Activated T-cell treated with anti-CD3 and anti-CD28 coated beads, Interleukin-2, amount 50 U/mL, for 4 hours (primary cell): ENCODE data around the gene LRRC10B. TPM values are rescaled to one million over a fixed set of nuclear protein-coding genes. Genes with fewer than 3 reads are reported as not detected.

ENCODE experiments used
- ATAC-seq, 2 donors: fragments of 200-7000 bp; cut with Tn5 transposase; one replicate each; pipeline ENCODE4 v1.10.0; 2021
- DNase-seq: peaks from one replicate; pipeline ENCODE4 v3.0.0-alpha.2; 2020
- H3K27me3 Mint-ChIP-seq: one replicate; pipeline ENCODE4 v1.8.0; 2021; ENCODE audit warnings: low read depth, mixed read lengths
- H3K36me3 Mint-ChIP-seq: one replicate; pipeline ENCODE4 v1.8.0; 2022; ENCODE audit warnings: mixed read lengths; ENCODE audit not compliant: insufficient read depth
- H3K4me1 Mint-ChIP-seq: one replicate; pipeline ENCODE4 v1.8.0; 2021; ENCODE audit warnings: low read depth, mixed read lengths
- H3K4me3 Mint-ChIP-seq: one replicate; pipeline ENCODE4 v1.8.0; 2021; ENCODE audit warnings: mild to moderate bottlenecking, moderate library complexity, mixed read lengths
- H3K9me3 Mint-ChIP-seq: one replicate; pipeline ENCODE4 v1.8.0; 2021; ENCODE audit warnings: mixed read lengths
- total RNA-seq, 3 donors: library from RNA; stranded (reverse); gene quantifications; one replicate each; pipeline ENCODE4 v1.2.1, GENCODE V29; 2021

The LRRC10B gene
- total RNA-seq, 3 donors from 2014 or later: not detected

DNA sequence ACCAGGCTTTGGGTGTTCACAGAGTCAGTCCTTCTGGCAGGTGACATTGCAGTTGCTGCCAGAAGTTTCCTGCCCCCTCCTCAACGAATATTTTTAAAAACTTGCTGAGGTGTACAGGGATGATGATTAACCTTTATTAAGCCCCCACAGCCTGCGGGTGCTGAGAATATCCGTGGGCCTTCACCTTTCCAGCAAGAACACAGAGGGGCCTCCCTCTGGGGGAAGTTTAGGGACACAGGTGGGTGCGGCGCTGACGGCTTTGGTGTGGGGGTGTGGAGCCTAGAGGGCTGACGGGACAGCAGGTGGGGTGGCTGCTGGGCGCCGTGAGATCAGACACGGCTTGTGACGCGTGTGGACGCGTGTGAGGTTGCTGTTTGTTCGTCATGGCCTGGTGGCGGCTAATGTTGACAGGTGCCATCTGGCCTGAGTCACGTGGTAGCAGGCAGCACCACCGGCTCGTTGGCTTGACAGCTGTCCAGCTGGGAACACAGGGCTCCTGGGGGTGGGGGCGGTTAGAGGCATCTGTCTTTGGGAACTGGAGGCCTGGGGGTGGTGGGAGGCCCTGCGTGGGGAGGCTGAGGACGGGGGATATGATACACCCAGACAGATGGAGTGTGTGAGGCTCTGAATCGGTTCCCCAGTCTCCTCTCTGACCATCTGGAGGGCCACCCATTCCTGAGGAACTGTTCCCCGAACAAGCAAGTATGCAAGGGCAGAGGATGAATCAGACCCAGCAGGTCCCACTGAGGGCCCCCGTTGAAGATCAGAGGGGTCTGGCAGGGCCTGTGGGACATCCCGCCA is 12.5 kb upstream of the LRRC10B start:
- Mint-ChIP-seq H3K9me3 (no peaks in the 10 kb centered on the region), H3K4me1 (no peaks in the 10 kb centered on the region), H3K4me3 (no peak overlapping the region), H3K27me3 (peaks cover 2% of the 10 kb centered on the region), H3K36me3 (no peaks in the 10 kb centered on the region)
- DNase-seq: no peak
- ATAC-seq: no peak

DNA sequence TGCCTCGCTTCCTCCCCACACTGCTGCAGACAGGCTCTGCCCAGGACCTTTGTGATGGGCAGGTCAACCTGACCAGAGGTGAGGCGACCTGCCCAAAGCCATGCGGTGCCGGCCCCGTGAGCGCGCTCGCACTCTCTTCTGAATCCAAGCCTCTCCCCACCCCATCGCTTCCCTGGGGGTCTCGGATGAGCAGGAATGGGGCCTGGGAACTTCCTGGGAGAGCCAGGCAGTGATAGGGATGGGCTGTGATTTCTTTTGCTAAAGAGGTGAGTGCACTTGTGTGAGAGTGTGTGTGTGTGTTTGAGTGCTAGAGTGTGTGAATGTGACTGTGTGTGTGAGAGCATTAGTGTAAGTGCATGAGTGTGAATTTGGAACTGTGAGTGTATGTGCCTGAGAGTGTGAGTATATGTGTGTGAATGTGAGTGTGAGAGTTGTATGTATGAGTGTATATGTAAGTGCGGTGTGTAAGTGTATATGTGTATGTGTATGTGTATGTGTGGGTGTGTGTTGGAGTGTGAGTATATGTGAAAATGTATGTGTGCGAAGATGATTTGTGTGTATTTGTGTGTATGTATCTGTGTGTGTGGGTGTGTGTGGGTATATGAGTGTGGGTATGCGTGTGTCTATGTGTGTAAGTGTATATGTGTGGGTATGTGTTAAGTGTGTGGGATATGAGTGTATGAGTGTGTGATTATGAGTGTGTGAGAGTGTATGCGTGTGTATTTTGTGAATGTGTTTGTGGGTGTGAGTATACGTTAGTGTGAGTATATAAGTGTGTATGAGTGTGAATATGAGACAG is 11.7 kb upstream of the LRRC10B start:
- no peak overlapping the region for H3K4me3 Mint-ChIP-seq
- no peaks in the 10 kb centered on the region for H3K9me3 Mint-ChIP-seq
- ATAC-seq: no peak
- H3K36me3 Mint-ChIP-seq: no peaks in the 10 kb centered on the region
- H3K4me1 Mint-ChIP-seq: no peaks in the 10 kb centered on the region
- DNase-seq: no peak
- peaks cover 2% of the 10 kb centered on the region for H3K27me3 Mint-ChIP-seq

DNA sequence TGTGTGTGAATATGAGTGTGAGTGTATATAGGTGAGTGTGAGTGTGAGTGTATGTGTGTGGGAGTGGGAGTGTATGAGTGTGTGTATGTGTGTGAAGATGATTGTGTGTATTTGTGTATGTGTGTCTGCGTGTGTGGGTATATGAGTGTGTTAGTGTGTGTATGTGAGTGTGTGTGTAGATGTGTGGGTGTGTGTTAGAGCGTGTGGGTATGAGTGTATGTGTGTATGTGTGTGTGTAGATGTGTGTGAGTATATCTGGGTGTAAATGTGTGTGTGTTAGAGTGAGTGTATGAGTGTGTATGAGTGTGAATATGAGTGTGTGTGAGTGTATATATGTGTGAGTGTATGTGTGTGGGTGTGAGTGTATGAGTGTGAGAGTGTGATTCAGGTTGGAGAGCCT is 11.1 kb upstream of the LRRC10B start:
- no peaks in the 10 kb centered on the region for H3K9me3 Mint-ChIP-seq
- H3K4me3 Mint-ChIP-seq: no peak overlapping the region
- H3K27me3 Mint-ChIP-seq: no peaks in the 10 kb centered on the region
- H3K4me1 Mint-ChIP-seq: no peaks in the 10 kb centered on the region
- DNase-seq (no peak), ATAC-seq (no peak)
- H3K36me3 Mint-ChIP-seq: no peaks in the 10 kb centered on the region

- DNase-seq (no peak), ATAC-seq (no peak)
- Mint-ChIP-seq H3K9me3 (no peaks in the 10 kb centered on the region), H3K4me3 (no peak overlapping the region), H3K36me3 (no peaks in the 10 kb centered on the region), H3K4me1 (no peaks in the 10 kb centered on the region), H3K27me3 (no peaks in the 10 kb centered on the region)
These were observed 10.7 kb upstream of the LRRC10B start for GRCh38 chr11:61497876-61498275.

- no peaks in the 10 kb centered on the region for H3K27me3 Mint-ChIP-seq
- ATAC-seq (no peak), DNase-seq (no peak)
- no peaks in the 10 kb centered on the region for H3K36me3 Mint-ChIP-seq
- H3K4me3 Mint-ChIP-seq: no peak overlapping the region
- no peaks in the 10 kb centered on the region for H3K9me3 Mint-ChIP-seq
- no peaks in the 10 kb centered on the region for H3K4me1 Mint-ChIP-seq
These were observed 9.7 kb upstream of the LRRC10B start for GRCh38 chr11:61498767-61499341.

DNA sequence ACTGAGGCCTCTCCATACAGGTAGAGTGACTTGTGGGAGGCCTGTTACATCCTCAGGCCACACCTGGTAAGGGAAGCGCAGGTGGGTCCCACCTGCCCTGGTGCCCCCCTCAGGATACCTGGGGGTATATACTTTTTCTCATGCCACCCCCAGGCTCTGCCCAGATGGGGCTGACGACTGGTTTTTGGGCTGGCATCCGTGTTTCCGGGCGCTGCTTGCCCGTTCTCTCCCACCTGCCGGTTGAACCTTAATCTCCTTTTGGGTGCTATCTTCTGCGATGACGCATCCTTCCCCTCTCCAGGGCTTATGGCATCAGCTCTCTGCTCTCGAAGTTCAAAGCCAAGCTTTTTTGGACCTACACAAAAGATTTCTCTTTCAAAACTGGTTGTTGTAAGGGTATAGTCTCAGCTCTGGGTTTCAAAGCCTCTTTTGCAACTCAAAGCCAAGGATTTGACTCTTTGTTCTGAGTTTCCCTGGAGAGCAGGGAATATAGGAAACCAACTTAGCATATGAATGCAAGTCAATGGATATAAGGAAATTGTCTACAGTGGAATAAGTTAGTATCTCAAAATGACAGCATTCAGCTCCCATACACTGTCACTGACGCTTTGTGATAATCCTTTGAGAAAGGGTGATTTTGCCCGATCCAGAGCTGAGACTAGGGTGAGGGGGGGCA is 8.6 kb upstream of the LRRC10B start:
- DNase-seq (no peak), ATAC-seq (no peak)
- H3K4me3 Mint-ChIP-seq: no peak overlapping the region
- no peaks in the 10 kb centered on the region for H3K36me3 Mint-ChIP-seq
- H3K4me1 Mint-ChIP-seq: no peaks in the 10 kb centered on the region
- H3K9me3 Mint-ChIP-seq: no peaks in the 10 kb centered on the region
- peaks cover under 1% of the 10 kb centered on the region for H3K27me3 Mint-ChIP-seq

DNA sequence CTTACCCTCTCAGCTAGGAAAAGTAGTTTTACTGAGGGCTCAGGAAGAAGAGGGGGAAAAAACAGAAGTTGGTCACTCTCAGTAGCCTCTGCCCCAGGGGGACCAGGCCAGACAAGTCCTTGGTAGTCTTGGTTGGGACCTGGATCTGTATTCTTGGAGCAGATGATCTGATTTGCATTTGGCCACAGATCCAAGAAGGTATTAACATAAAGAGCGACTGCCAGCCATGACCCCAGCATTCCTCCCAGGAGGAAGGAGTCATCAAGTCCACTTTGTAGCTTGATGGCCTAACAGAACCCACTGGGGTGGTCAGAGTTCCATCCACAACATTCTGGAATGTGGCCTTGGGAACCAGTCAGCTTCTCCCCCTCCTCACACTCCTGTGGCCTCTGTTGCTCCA is 6.0 kb upstream of the LRRC10B start:
- Mint-ChIP-seq H3K9me3 (no peaks in the 10 kb centered on the region), H3K4me3 (no peak overlapping the region), H3K36me3 (no peaks in the 10 kb centered on the region), H3K4me1 (no peaks in the 10 kb centered on the region), H3K27me3 (peaks cover 17% of the 10 kb centered on the region)
- DNase-seq (no peak), ATAC-seq (no peak)

GRCh38 chr11:61503135-61503770 is 5.3 kb upstream of the LRRC10B start:
- no peak for ATAC-seq
- peaks cover 5% of the 10 kb centered on the region for H3K4me1 Mint-ChIP-seq

DNA sequence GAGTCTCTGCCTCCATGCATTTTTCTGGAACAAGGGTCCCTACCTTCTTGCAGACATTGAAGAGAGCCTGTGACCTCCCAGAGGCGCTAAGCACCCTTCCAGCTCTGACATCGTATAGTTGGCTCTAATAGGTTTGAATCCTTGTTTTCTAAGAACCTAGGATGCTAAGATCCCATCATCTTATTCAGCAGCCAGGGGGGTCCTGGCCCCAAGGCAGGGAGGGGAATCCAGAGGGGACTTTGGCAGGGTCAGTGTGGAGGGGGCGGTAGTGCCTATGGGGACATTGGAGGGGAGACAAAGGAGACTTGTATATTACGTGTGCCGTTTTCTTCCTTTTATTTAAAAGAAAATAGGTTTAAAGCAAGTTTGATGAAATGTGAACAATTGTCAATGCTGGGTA is 3.4 kb upstream of the LRRC10B start:
- no peaks in the 10 kb centered on the region for H3K36me3 Mint-ChIP-seq
- no peak for DNase-seq
- H3K4me3 Mint-ChIP-seq: no peak overlapping the region
- H3K9me3 Mint-ChIP-seq: no peaks in the 10 kb centered on the region
- H3K27me3 Mint-ChIP-seq: peaks cover 29% of the 10 kb centered on the region
- ATAC-seq: no peak
- H3K4me1 Mint-ChIP-seq: peaks cover 8% of the 10 kb centered on the region

More at GRCh38 chr11:61503135-61503770, 5.3 kb upstream of the LRRC10B start:
- H3K9me3 Mint-ChIP-seq: no peaks in the 10 kb centered on the region
- H3K36me3 Mint-ChIP-seq: no peaks in the 10 kb centered on the region
- peaks cover 24% of the 10 kb centered on the region for H3K27me3 Mint-ChIP-seq
- no peak overlapping the region for H3K4me3 Mint-ChIP-seq
- no peak for DNase-seq

GRCh38 chr11:61505640-61506155 is 2.9 kb upstream of the LRRC10B start:
- ATAC-seq (no peak), DNase-seq (no peak)
- Mint-ChIP-seq H3K4me3 (no peak overlapping the region), H3K36me3 (no peaks in the 10 kb centered on the region), H3K9me3 (no peaks in the 10 kb centered on the region), H3K27me3 (peaks cover 34% of the 10 kb centered on the region), H3K4me1 (peaks cover 8% of the 10 kb centered on the region)

DNA sequence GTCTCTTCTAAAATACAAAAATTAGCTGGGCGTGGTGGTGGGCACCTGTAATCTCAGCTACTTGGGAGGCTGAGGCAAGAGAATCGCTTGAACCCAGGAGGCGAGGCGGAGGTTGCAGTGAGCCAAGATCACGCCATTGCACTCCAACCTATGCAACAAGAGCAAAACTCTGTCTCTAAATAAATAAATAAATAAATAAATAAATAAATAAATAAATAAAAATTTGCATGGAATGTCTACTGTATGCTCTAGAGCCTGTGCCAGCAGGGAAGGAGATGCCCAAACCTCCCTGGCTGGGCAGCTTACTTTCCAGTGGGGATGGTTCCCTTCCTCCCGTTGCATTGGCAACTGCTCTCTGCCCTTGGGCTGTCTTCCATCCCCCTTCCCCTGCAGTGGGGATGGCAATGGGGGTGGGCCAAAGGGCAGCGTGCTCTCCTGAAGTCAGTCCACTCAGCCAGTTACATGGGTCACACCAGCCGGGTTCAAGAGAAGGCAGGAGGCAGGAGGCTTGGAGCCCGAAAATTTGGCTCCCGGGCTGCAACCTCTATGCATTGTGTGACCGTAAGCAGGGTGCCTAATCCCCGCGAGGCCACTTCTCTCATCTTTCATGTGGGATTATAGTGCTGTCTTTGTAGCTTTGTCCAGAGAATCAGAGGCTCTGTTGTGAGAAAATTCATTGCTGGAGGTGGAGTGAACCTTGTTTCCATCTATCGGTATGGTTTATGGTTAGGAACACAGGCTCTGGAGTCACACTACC is 1.4 kb upstream of the LRRC10B start:
- DNase-seq (no peak), ATAC-seq (no peak)
- peaks cover 8% of the 10 kb centered on the region for H3K4me1 Mint-ChIP-seq
- H3K36me3 Mint-ChIP-seq: no peaks in the 10 kb centered on the region
- H3K4me3 Mint-ChIP-seq: no peak overlapping the region
- no peaks in the 10 kb centered on the region for H3K9me3 Mint-ChIP-seq
- H3K27me3 Mint-ChIP-seq: peaks cover 44% of the 10 kb centered on the region

DNA sequence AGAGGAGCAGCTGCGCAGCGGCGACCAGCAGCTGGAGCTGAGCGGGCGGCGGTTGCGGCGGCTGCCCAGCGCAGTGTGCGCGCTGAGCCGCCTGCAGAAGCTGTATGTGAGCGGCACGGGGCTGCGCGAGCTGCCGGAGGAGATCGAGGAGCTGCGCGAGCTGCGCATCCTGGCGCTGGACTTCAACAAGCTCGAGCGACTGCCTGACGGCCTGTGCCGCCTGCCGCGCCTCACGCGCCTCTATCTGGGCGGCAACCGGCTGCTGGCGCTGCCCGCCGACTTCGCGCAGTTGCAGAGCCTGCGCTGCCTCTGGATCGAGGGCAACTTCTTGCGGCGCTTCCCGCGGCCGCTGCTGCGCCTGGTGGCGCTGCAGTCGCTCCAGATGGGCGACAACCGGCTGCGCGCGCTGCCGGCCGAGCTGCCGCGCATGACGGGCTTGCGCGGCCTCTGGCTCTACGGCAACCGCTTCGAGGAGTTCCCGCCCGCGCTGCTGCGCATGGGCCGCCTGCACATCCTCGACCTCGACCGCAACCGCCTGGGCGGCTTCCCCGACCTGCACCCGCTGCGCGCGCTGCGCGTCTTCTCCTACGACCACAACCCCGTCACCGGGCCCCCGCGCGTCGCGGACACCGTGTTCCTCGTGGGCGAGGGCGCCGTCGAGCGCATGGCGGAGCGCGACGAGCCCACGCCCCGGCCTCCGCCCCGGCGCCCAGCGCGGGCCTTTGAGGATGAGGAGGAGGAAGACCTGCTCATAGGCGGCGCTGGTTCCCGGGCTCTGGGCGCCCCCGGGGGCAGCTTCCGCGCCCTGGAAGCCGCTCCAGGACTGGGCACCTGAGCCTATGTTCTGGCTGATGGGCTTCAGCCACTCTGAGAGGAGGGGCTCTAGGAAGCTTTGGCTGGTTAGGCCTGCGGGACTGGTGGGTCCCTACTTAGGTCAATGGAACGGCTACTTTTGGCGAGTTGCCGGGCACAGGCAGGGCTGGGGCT is 787 bp downstream of the LRRC10B start:
- peaks cover 8% of the 10 kb centered on the region for H3K4me1 Mint-ChIP-seq
- ATAC-seq: peak; percentile 91 to 93
- no peaks in the 10 kb centered on the region for H3K9me3 Mint-ChIP-seq
- peak; percentile 30 for DNase-seq
- peak overlapping the region; percentile 38 for H3K4me3 Mint-ChIP-seq
- no peaks in the 10 kb centered on the region for H3K36me3 Mint-ChIP-seq
- peaks cover 56% of the 10 kb centered on the region for H3K27me3 Mint-ChIP-seq
